ENCODE results near the gene AKR7A2.
"Not testable (repeated sequence)": the region's sequence is repeated elsewhere in the genome, so short reads cannot be mapped to it uniquely, and the experiment has no call there.

AKR7A2 gene

DNA sequence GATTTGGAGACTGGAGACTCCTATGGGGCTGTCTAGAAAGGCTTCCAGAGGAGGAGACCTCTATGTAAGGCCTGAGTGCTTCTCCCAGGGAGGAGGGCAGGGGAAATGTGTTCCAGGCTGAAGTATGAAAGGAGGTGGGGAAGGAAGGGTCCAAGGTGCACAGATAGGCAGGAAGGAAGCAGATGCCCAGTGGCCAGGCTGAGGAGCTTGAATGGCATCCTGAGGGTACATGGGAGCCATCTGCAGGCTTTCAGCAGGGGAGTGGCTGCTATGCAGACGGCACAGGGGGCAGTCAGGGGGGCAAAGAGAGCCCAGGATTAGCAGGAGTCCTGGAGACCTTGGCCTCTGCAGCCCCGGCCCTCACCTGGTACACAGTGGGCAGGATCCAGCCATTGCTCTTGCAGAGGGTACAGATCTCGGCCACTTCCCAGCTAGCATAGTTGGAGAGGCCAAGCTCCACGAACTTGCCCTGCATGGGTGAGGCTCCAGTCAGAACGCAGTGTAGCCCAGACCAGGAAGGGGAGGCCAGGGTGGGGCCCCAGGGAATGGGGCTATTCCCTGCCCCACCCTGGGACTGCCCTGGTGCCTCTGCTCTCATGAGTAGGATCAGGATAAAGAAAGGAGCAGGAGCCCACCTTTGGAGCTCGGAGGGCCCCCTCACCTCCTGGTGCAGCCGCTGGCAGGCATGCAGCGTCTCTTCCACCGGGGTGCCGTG lies 4.0 kb downstream of the AKR7A2 start:
- in situ Hi-C loops (cut with MboI; ENCODE audit: low sequenced_read_pairs): no loop called here

DNA sequence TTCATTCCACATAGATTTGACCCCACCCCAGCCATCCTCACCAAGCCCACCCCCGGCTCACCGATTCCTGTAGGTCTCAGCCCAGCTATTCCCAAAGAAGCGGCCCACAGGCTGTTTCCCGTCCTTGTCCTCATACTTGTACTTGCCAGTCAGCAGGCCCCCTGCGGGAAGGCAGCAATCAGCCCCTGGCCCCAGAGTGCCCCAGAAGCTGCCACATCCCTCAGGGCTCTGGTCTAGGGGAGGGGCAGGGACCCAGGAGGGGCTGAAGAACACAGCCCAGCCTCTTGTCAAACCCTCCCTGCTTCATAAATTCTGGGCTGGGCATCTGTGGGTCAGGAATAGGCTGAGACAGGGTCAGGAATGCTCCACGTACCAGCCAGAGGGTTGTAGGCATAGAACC lies 5.0 kb downstream of the AKR7A2 start:
- in situ Hi-C loops (cut with MboI; ENCODE audit: low sequenced_read_pairs): no loop called here

GRCh38 chr1:19305880-19306279 lies 6.1 kb downstream of the AKR7A2 start:
- in situ Hi-C loops (cut with MboI; ENCODE audit: low sequenced_read_pairs): no loop called here

- in situ Hi-C loops (cut with MboI; ENCODE audit: low sequenced_read_pairs): not testable (repeated sequence)
Measured at GRCh38 chr1:19304081-19304480, 7.9 kb downstream of the AKR7A2 start.

GRCh38 chr1:19300211-19300610 lies 11.7 kb downstream of the AKR7A2 start:
- in situ Hi-C loops (cut with MboI; ENCODE audit: low sequenced_read_pairs): no loop called here

DNA sequence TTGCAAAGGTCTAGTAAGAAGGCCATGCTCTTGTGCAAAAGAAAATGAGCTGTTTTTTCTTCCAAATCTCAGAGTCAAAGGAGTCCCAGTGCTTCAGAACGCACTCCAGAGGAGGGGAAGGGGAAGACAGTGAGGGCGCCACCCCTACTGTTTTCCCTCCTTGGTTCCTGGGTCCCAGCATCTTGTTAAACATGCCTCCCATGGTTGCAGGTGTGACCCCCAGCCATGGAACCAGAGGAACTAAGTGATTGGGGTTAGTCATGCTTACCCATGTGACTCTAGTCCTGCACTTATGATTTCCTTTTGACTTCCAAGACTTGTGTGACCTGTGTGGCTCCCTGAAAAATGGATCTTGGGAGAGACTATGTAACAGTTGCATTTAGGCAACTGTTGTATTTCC lies 17.3 kb downstream of the AKR7A2 start:
- in situ Hi-C loops (cut with MboI; ENCODE audit: low sequenced_read_pairs): no loop called here

- in situ Hi-C loops (cut with MboI; ENCODE audit: low sequenced_read_pairs): no loop called here
Measured at GRCh38 chr1:19289244-19289643, 22.7 kb downstream of the AKR7A2 start.

DNA sequence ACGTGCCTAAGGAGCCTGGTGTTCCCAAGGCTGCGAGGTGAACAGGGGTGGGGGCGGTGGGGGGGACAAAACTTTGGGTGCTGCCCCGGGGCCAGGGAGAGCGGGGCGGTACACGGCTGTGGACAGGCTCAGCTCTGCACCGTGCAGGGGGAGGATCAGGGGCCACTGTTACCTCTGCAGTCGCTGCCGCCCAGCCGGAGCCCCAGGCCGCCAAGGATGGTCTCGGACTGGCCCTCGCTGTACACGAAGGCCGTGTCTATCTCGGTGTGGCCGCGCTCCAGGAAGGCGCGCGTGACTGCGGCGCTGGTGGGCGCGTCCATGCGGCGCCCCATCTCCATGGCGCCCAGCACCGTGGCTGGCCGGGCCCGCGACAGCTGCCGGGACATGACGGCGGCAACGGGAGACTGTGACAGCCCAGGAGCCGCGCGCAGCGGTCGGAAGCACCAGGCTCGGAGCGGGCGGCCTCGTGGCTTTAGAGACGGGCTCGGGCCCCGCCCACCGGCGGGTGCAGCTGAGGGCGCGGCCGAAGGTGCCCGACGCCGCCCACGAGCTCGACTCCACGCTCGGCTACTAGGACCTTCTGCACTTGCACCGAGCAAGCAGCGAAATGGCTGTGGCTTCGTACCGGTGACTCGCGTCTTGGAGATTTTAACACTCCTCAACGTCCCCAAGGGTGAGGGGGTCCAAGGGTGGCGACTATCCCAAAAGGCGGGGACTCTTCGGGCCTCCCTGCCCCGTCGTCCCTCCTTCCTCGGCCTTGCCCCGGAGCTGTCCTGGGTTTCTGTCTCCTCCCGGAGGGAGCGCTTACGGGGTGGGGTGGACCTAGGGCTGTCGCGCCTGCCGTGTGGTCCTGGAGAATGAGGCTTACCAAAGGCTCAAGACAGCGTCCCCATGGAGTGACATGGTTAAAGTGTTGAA lies 23.4 kb downstream of the AKR7A2 start, which contains the start of gene AKR7A3:
Gene AKR7A3 (minus strand): TSS at position 447 of the 918 bp plus-strand sequence. CDS start 61 bp downstream, at position 386.
- in situ Hi-C loops (cut with MboI; ENCODE audit: low sequenced_read_pairs): not testable (repeated sequence)

- in situ Hi-C loops (cut with MboI; ENCODE audit: low sequenced_read_pairs): no loop called here
Measured at GRCh38 chr1:19287436-19288185, 24.3 kb downstream of the AKR7A2 start.

GRCh38 chr1:19285807-19286206 lies 26.1 kb downstream of the AKR7A2 start:
- in situ Hi-C loops (cut with MboI; ENCODE audit: low sequenced_read_pairs): not testable (repeated sequence)

GRCh38 chr1:19285366-19285765 lies 26.6 kb downstream of the AKR7A2 start:
- in situ Hi-C loops (cut with MboI; ENCODE audit: low sequenced_read_pairs): not testable (repeated sequence)

DNA sequence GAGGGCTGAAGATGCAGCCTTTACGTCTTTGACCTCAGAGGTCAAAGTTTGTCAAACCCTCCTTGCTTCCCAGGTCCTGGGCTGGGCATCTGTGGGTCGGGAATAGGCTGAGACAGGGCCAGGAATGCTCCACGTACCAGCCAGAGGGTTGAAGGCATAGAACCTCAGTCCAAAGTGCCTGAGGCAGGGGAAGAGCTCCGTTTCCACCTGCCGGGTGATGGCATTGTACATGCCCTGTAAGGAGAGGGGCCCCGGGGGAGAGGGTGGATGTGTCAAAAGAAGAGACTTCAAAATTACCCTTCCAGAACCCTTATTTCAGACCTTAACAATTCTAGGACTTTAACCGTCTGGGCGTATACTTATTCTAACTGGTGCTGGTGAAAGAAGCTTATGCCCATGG lies 27.1 kb downstream of the AKR7A2 start:
- in situ Hi-C loops (cut with MboI; ENCODE audit: low sequenced_read_pairs): no loop called here

GRCh38 chr1:19283891-19284290 lies 28.1 kb downstream of the AKR7A2 start:
- in situ Hi-C loops (cut with MboI; ENCODE audit: low sequenced_read_pairs): no loop called here

- in situ Hi-C loops (cut with MboI; ENCODE audit: low sequenced_read_pairs): no loop called here
Measured at GRCh38 chr1:19274636-19275035, 37.3 kb downstream of the AKR7A2 start.

GRCh38 chr1:19273844-19274531 lies 38.0 kb downstream of the AKR7A2 start:
- in situ Hi-C loops (cut with MboI; ENCODE audit: low sequenced_read_pairs): not testable (repeated sequence)

DNA sequence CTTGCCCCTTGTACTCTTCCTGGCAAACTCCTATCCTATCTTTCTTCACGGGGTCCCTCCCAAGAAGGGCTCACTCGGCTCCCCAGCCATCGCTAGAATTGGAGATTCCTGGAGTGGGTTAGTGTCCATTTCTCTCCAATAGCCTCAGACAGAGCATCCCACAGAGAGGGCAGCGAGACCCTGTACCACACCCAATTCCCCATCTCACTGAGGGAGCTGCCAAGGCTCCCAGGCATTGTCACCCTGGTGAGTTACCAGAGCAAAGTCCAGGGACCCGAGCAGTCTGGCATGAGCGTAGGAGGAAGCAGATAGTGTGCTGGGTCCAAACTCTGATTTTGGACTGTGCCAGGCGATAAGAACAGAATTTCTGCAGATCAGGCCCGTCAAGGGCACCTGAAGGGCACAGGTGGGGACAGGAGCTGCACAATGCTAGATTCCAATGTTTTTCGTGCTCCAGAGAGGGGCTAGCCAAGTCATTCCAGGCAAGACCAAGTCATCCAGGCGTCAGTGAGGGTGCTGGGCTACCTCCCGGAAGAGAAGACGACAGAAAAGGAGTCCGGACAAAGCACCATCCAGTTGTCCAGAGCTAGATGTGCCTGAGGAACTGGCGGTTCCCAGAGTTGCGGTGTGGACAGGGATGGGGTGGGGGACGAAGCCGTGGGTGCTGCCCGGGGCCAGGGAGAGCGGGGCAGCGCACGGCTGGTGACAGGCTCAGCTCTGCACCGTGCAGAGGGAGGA lies 38.7 kb downstream of the AKR7A2 start:
- in situ Hi-C loops (cut with MboI; ENCODE audit: low sequenced_read_pairs): no loop called here

DNA sequence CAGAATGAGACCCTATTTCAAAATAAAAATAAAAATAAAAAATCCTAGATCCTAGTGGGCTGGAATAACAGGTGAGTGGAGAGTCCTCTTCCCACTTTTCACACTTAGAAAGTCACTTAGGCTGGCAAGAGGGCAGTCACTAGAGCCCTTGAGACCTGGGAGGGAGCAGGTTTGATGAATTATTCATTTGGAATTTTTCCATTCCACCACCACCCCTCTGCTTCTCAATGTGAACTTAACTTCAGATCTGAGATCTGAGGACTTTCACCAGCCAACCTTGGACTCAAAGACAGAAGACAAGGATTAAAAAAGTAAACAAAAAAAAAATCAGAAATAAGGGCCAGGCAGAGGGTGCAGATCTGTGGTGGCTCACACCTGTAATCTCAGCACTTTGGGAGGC lies 39.9 kb downstream of the AKR7A2 start:
- in situ Hi-C loops (cut with MboI; ENCODE audit: low sequenced_read_pairs): no loop called here

- in situ Hi-C loops (cut with MboI; ENCODE audit: low sequenced_read_pairs): not testable (repeated sequence)
Measured at GRCh38 chr1:19270343-19270730, 41.6 kb downstream of the AKR7A2 start.

- in situ Hi-C loops (cut with MboI; ENCODE audit: low sequenced_read_pairs): not testable (repeated sequence)
Measured at GRCh38 chr1:19269427-19270342, 42.3 kb downstream of the AKR7A2 start.
